ENCODE data around the gene LRRC59. TPM values are rescaled to one million over a fixed set of nuclear protein-coding genes. Genes with fewer than 3 reads are reported as not detected.

Gene LRRC59
- total and polyA plus RNA-seq, 2 of the 13 experiments (the other 11 are each of a cell fraction or from before 2014, with no cell fraction given): 87.3 to 222 TPM

DNA sequence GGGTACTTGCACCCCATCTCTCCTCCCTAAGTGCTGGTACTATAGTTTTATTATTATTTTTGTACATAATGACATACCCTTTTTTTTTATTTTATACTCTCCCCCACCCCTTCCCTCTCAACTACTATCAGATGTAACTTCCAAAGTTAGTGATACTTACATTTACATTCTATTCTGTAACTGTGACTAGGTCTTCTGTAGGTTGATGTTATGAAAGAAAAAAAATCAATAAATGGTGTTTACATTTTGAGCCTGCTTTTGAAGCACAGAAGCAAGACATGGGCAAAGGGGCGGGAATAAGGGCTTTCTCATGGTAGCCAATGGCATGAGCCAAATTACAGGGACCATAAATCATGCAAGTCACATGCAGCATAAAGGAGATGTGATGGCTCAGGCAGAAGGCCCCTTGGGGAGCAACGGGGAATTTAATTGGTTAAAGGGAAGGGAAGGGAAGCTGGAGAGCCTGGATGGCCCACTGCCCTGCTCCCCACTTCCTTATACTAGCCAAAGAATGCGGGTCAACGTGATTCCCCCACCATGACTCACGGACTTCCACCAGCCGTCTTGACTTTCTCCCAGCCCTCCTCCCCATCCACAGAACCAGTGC lies 26.3 kb upstream of the LRRC59 start (continued):
- TF ChIP-seq ZNF225 (CRISPR knock-in tag; IDR thresholded peaks at IDR 0.05): no peak
- TF ChIP-seq RORA (CRISPR knock-in tag; IDR thresholded peaks at IDR 0.05): no peak
- TF ChIP-seq, protein P1, sequence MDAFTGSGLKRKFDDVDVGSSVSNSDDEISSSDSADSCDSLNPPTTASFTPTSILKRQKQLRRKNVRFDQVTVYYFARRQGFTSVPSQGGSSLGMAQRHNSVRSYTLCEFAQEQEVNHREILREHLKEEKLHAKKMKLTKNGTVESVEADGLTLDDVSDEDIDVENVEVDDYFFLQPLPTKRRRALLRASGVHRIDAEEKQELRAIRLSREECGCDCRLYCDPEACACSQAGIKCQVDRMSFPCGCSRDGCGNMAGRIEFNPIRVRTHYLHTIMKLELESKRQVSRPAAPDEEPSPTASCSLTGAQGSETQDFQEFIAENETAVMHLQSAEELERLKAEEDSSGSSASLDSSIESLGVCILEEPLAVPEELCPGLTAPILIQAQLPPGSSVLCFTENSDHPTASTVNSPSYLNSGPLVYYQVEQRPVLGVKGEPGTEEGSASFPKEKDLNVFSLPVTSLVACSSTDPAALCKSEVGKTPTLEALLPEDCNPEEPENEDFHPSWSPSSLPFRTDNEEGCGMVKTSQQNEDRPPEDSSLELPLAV (CRISPR knock-in tag; conservative IDR thresholded peaks at IDR 0.05; ENCODE audit: low read depth): no peak
- peak; percentile 80; the same call in 1 of the 2 replicates for TF ChIP-seq SMYD3 (CRISPR knock-in tag; IDR thresholded peaks at IDR 0.05)
- peak; percentile 47; the same call in 1 of the 2 replicates for TF ChIP-seq NFYB (CRISPR knock-in tag; IDR thresholded peaks at IDR 0.05)
- no peak for TF ChIP-seq KAT7 (CRISPR knock-in tag; IDR thresholded peaks at IDR 0.05; ENCODE audit: borderline replicate concordance)
- TF ChIP-seq, protein P2, sequence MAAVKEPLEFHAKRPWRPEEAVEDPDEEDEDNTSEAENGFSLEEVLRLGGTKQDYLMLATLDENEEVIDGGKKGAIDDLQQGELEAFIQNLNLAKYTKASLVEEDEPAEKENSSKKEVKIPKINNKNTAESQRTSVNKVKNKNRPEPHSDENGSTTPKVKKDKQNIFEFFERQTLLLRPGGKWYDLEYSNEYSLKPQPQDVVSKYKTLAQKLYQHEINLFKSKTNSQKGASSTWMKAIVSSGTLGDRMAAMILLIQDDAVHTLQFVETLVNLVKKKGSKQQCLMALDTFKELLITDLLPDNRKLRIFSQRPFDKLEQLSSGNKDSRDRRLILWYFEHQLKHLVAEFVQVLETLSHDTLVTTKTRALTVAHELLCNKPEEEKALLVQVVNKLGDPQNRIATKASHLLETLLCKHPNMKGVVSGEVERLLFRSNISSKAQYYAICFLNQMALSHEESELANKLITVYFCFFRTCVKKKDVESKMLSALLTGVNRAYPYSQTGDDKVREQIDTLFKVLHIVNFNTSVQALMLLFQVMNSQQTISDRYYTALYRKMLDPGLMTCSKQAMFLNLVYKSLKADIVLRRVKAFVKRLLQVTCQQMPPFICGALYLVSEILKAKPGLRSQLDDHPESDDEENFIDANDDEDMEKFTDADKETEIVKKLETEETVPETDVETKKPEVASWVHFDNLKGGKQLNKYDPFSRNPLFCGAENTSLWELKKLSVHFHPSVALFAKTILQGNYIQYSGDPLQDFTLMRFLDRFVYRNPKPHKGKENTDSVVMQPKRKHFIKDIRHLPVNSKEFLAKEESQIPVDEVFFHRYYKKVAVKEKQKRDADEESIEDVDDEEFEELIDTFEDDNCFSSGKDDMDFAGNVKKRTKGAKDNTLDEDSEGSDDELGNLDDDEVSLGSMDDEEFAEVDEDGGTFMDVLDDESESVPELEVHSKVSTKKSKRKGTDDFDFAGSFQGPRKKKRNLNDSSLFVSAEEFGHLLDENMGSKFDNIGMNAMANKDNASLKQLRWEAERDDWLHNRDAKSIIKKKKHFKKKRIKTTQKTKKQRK (IDR thresholded peaks at IDR 0.05; ENCODE audit: low read length): no peak
- TF ChIP-seq ERF (CRISPR knock-in tag; IDR thresholded peaks at IDR 0.05): peak; percentile 79; the same call in 1 of the 2 replicates
- peak; percentile 71; the same call in 1 of the 2 replicates for TF ChIP-seq ZNF510 (CRISPR knock-in tag; IDR thresholded peaks at IDR 0.05; ENCODE audit: low read depth)
- TF ChIP-seq ATF4 (CRISPR knock-in tag; IDR thresholded peaks at IDR 0.05): peak in 1 of 2 experiments; percentile 48; a peak in 1 of 4 replicates
- TF ChIP-seq ZNF598 (CRISPR knock-in tag; IDR thresholded peaks at IDR 0.05; ENCODE audit: borderline replicate concordance): no peak
- no peak for TF ChIP-seq NBN (conservative IDR thresholded peaks at IDR 0.05)
- no peak for TF ChIP-seq ZNF136 (CRISPR knock-in tag; IDR thresholded peaks at IDR 0.05; ENCODE audit: low read depth)
- TF ChIP-seq, protein P3, sequence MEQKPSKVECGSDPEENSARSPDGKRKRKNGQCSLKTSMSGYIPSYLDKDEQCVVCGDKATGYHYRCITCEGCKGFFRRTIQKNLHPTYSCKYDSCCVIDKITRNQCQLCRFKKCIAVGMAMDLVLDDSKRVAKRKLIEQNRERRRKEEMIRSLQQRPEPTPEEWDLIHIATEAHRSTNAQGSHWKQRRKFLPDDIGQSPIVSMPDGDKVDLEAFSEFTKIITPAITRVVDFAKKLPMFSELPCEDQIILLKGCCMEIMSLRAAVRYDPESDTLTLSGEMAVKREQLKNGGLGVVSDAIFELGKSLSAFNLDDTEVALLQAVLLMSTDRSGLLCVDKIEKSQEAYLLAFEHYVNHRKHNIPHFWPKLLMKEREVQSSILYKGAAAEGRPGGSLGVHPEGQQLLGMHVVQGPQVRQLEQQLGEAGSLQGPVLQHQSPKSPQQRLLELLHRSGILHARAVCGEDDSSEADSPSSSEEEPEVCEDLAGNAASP (CRISPR knock-in tag; IDR thresholded peaks at IDR 0.05; ENCODE audit: borderline replicate concordance): peak; percentile 56; the same call in 1 of the 2 replicates
- TF ChIP-seq NONO (IDR thresholded peaks at IDR 0.05): no peak
- TF ChIP-seq NONO (CRISPR knock-in tag; conservative IDR thresholded peaks at IDR 0.05): no peak
- no peak for TF ChIP-seq ZNF563 (CRISPR knock-in tag; IDR thresholded peaks at IDR 0.05)
- TF ChIP-seq JUN (CRISPR knock-in tag; IDR thresholded peaks at IDR 0.05): peak; percentile 50; the same call in 1 of the 2 replicates
- TF ChIP-seq FUBP1 (CRISPR knock-in tag; IDR thresholded peaks at IDR 0.05; ENCODE audit: borderline replicate concordance): no peak
- TF ChIP-seq HOXD1 (CRISPR knock-in tag; IDR thresholded peaks at IDR 0.05): no peak
- no peak for TF ChIP-seq ZNF274 (CRISPR knock-in tag; IDR thresholded peaks at IDR 0.05)
- TF ChIP-seq ZSCAN22 (CRISPR knock-in tag; IDR thresholded peaks at IDR 0.05): no peak

Data from HepG2 (cell line).